ENCODE measurements around the gene PPTC7. TPM values are rescaled to one million over a fixed set of nuclear protein-coding genes. Genes with fewer than 3 reads are reported as not detected.

The PPTC7 gene
- total and polyA plus RNA-seq, 2 of the 13 experiments (the other 11 are each of a cell fraction or from before 2014, with no cell fraction given): 4.8 to 12.3 TPM

GRCh38 chr12:110576504-110576903 is 6.6 kb downstream of the PPTC7 start:
- in situ Hi-C loops (cut with HindIII; ENCODE audit: extremely low pct_ligation_motif_present, low pct_unique_long_range_greater_than_20kb) (loop anchor here (25.0 kb wide), 1 partner anchor 464 kb away; the partner anchor contains the start of gene IFT81), intact Hi-C loops (cut with micrococcal nuclease; ENCODE audit: unreplicated experiment) (no loop called here)
- 94% methylated on average over 2 of the region's 2 CpGs for WGBS (ENCODE audit: low lambda C conversion rate)
- Histone ChIP-seq H3K27me3 (ENCODE audit: control insufficient read depth in 1 of 2, insufficient read depth in 2 of 2, low read length in 2 of 2) (no peaks in the 10 kb centered on the region), H3K36me3 (replicated peaks in 1 of 2; ENCODE audit: control insufficient read depth in 1 of 2, insufficient read depth in 2 of 2, low read length in 2 of 2) (no peaks in the 10 kb centered on the region; a peak in 1 of 5 replicates), H4K20me1 (ENCODE audit: insufficient read depth, low read length) (peaks cover 19% of the 10 kb centered on the region), H3K4me3 (replicated peaks in 1 of 3; ENCODE audit: insufficient read depth in 1 of 3, low read depth in 2 of 3, low read length in 3 of 3) (no peak overlapping the region), H3K9ac (ENCODE audit: insufficient read depth, low read depth, low read length) (no peak overlapping the region), H3K79me2 (ENCODE audit: insufficient read depth, low read length) (peaks cover 87% of the 10 kb centered on the region), H3K27ac (ENCODE audit: extremely low read length, insufficient read depth, low read length) (peak overlapping the region; percentile 30), H3K4me2 (ENCODE audit: low read depth, low read length) (no peak overlapping the region), H2AFZ (ENCODE audit: low read length) (no peak overlapping the region), H3K4me1 (ENCODE audit: insufficient read depth, low read length) (peaks cover 75% of the 10 kb centered on the region), H3K9me3 (ENCODE audit: low read length) (peaks cover 10% of the 10 kb centered on the region)
- no peak for DNase-seq (ENCODE audit: low spot score)
- no peak for TF ChIP-seq STAT6 (CRISPR knock-in tag; IDR thresholded peaks at IDR 0.05; ENCODE audit: borderline replicate concordance)
- no peak for TF ChIP-seq WIZ (CRISPR knock-in tag; IDR thresholded peaks at IDR 0.05)
- TF ChIP-seq TEF (CRISPR knock-in tag; IDR thresholded peaks at IDR 0.05): no peak
- TF ChIP-seq TRAFD1 (CRISPR knock-in tag; IDR thresholded peaks at IDR 0.05; ENCODE audit: borderline replicate concordance): no peak
- no peak for TF ChIP-seq ZNF891 (CRISPR knock-in tag; IDR thresholded peaks at IDR 0.05)
- no peak for TF ChIP-seq GMEB1 (CRISPR knock-in tag; IDR thresholded peaks at IDR 0.05; ENCODE audit: borderline replicate concordance)
- no peak for TF ChIP-seq LCORL (IDR thresholded peaks at IDR 0.05)
- no peak for TF ChIP-seq LCORL (CRISPR knock-in tag; IDR thresholded peaks at IDR 0.05)
- TF ChIP-seq DMAP1 (CRISPR knock-in tag; IDR thresholded peaks at IDR 0.05): no peak
- no peak for TF ChIP-seq ZNF501 (CRISPR knock-in tag; IDR thresholded peaks at IDR 0.05)
- no peak for TF ChIP-seq ZMYM4 (CRISPR knock-in tag; IDR thresholded peaks at IDR 0.05)
- no peak for TF ChIP-seq ZNF160 (CRISPR knock-in tag; IDR thresholded peaks at IDR 0.05)
- TF ChIP-seq ZNF720 (CRISPR knock-in tag; IDR thresholded peaks at IDR 0.05): no peak
- no peak for TF ChIP-seq CENPX (CRISPR knock-in tag; IDR thresholded peaks at IDR 0.05)
- no peak for TF ChIP-seq ZBTB49 (CRISPR knock-in tag; IDR thresholded peaks at IDR 0.05; ENCODE audit: borderline replicate concordance)
- FAIRE-seq: no peak
- ATAC-seq: no peak
- POLR2A ChIA-PET: interaction anchor here (1.9 to 2.5 kb wide), 2 partner anchors 9 to 10 kb away, joined by 9 to 23 read pairs; no protein-coding TSS in a partner anchor
- BruUV-seq (replicated peaks): no TSS peak
- CTCF ChIA-PET (ENCODE audit: low intra/inter-chr PET ratio, low total read pairs): no interaction called here
